GM12892 (cell line): ENCODE measurements around the gene OCA2.

Experiments used
- POLR2A ChIP-seq: IDR thresholded peaks from 2 replicates; pipeline ENCODE4 v1.6.1; 2011; ENCODE audit warnings: low read depth, low read length, control low read depth
- POLR2AphosphoS5 ChIP-seq: IDR thresholded peaks from 2 replicates; pipeline ENCODE4 v1.6.1; 2011; ENCODE audit warnings: low read depth, low read length, control low read depth
- TAF1 ChIP-seq: IDR thresholded peaks from 2 replicates; pipeline ENCODE4 v1.6.1; 2011; ENCODE audit warnings: low read depth, mild to moderate bottlenecking, control low read depth, low read length, borderline replicate concordance

- TF ChIP-seq POLR2AphosphoS5: no peak
- no peak for TF ChIP-seq POLR2A
- no peak for TF ChIP-seq TAF1
These were observed 265.9 kb downstream of the OCA2 start for GRCh38 chr15:27833178-27833577.
